IMR-90 (cell line): ENCODE results near the gene MADD.

Source experiments
- CEBPB ChIP-seq: IDR thresholded peaks from 2 replicates; pipeline ENCODE4 v1.6.1; 2012; ENCODE audit warnings: low read depth, low read length, improper control_type of control experiment
- CTCF ChIP-seq: conservative IDR thresholded peaks from 2 replicates; pipeline ENCODE4 v1.5.1; 2012; ENCODE audit warnings: mild to moderate bottlenecking, low read depth, low read length, improper control_type of control experiment
- MAZ ChIP-seq: IDR thresholded peaks from 2 replicates; pipeline ENCODE4 v1.6.1; 2012; ENCODE audit warnings: low read depth, mild to moderate bottlenecking, low read length, improper control_type of control experiment, moderate library complexity, borderline replicate concordance
- MXI1 ChIP-seq: IDR thresholded peaks from 2 replicates; pipeline ENCODE4 v1.6.1; 2012; ENCODE audit warnings: low read depth, mild to moderate bottlenecking, low read length, moderate library complexity, borderline replicate concordance
- POLR2A ChIP-seq: IDR thresholded peaks from 2 replicates; pipeline ENCODE4 v1.6.1; 2012; ENCODE audit warnings: mild to moderate bottlenecking, low read depth, low read length

- no peak for TF ChIP-seq POLR2A
- TF ChIP-seq MXI1: no peak
- no peak for TF ChIP-seq CTCF
- TF ChIP-seq MAZ: no peak
- TF ChIP-seq CEBPB: no peak
Measured at GRCh38 chr11:47242596-47243192, 27.2 kb upstream of the MADD start.
